Body of pancreas (tissue), 4 donors: ENCODE results near the gene NCAPD2.

ENCODE experiments used
- CTCF ChIP-seq, 7 experiments: fragments of 450-650 bp in 4 of 7; fragments of 200-600 bp in 3 of 7; sonication (generic) in 3 of 7; IDR thresholded peaks; one replicate each; pipeline ENCODE4 v1.5.1; 2016 to 2019; ENCODE audit warnings: antibody characterized with exemption in 7 of 7
- POLR2A ChIP-seq, 3 donors: fragments of 450-650 bp; IDR thresholded peaks; one replicate each; pipeline ENCODE4 v1.6.1; 2016; ENCODE audit warnings: antibody characterized with exemption in 3 of 3, mild to moderate bottlenecking in 2 of 3

- TF ChIP-seq CTCF (IDR thresholded peaks at IDR 0.05) (no peak), POLR2A (IDR thresholded peaks at IDR 0.05) (no peak)
Measured at GRCh38 chr12:6463216-6463615, 30.7 kb upstream of the NCAPD2 start.
